Measurements from ENCODE around the gene NRG2.

Gene NRG2

GRCh38 chr5:139828207-139828895 is 214.7 kb downstream of the NRG2 start:
- no peak for DNase-seq

DNA sequence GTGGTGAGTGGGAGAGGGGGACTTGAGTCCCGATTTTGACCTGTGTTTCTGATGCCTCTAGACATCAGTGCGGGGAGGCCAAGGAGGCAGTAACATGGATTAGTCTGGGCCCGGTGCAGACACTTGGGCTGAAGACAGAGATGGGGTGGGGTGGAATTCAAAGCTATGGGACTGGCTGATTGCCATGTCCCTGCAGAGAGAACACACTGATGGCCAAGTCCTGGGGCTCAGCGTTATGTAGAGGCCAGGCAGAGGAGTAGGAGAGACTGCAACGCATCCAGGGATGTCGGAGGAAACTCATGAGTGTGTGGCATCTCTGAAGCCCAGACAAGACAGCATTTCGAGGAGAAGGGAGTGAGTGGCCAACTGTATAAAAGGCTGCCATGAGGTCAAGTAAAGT is 217.4 kb downstream of the NRG2 start:
- no peak for DNase-seq

- no peak for DNase-seq
These were observed 219.2 kb downstream of the NRG2 start for GRCh38 chr5:139823757-139824355.

DNA sequence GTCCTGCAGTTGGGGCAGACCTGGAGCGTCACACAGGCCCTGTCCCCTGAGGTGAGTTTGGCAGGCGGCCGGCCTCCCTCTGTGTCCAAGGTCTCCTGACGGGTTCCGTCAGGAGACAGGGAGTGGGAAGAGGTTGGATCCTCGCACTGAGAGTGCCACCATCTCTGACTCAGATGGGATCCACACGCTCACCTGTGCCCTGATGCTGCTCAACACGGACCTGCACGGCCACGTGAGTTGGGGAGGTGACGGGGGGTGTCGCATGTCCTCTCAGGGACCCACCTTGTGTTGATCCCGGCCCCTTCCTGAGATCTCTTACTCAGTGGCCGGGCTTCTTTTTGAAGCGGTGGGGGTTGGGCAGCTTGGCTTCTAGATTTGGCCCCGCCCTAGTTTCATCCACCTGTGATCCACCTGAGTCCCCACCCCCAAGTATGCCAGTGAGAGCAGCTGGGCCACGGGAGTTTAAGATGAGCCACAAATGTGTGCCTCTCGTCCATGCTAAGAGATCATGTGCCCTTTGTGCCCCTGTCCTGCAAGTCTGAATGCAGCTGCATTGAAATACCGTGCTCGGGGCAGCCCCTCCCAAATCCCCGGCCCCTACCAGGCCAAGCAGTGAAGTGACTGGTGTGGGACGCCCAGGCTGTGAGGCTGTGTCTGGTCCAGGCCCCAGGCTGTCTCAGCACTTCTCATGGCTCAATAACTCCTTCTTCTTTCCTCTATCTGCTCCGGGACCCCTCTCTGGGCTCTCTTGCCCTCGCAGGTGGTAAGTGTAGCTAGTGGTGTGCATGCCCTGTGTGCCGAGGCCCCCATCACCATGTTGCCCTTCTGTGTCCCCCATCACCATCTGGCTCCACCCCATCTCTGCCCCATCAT is 220.3 kb downstream of the NRG2 start:
- no peak for DNase-seq

GRCh38 chr5:139821806-139822552 is 221.1 kb downstream of the NRG2 start:
- no peak for DNase-seq

DNA sequence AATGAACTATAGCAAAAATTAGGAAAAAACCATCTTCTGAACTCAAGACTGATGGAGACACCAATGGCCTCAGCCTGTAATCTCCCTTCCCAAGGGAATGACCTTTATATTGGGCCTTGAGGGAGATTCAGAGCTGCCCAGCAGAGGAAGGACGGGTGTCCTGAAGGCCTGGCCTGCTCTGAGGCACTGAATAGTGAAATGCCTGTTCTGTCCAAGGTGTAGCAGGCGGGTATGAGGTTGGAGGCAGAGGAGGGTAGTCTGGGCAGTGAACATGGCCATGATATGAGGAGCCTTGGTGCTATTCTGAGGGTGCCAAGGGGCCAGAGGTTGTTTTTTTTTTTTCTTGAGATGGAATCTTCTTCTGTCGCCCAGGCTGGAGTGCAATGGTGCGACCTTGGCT is 222.5 kb downstream of the NRG2 start:
- no peak for DNase-seq

GRCh38 chr5:139820130-139820529 is 223.0 kb downstream of the NRG2 start:
- DNase-seq = no peak

GRCh38 chr5:139817970-139818369 is 225.1 kb downstream of the NRG2 start:
- no peak for DNase-seq

DNA sequence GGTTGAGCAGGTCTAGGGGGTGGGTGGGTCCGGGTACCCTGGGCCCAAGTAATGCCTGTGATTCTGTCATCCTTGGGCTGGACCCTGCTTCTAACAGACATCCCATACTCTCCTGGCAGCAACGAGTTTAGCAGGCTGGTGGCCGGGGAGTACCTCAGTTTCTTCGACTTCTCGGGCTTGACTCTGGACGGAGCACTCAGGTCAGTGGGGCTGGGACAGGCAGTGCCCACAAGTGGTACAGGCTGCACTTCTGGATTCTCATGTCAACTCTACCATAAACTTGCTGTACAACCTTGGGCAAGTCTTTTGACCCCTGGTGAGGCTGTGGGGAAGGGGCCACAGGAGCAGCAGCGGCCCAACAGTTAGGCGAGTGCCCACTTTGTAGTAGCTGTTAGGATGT is 225.7 kb downstream of the NRG2 start:
- DNase-seq = no peak

DNA sequence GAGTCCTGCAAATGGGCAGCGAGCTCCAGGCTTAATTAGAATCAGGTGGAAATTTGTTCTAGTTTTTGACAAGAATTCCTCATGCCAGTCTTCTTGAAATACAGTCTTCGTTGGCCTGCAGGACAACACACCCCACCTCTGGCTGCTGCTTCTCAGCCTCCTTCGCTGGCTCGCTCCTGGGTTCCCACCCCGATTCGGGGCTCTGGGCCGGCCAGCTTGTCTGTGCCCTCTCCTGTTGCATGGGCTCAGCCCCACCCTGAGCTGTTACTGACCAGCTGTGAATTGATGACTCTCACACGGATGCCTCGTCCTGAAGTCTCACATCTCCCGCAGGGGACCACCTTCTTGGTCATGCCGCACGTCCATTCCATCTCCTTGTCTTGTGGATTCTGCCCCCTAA is 226.5 kb downstream of the NRG2 start:
- no peak for DNase-seq

GRCh38 chr5:139814704-139815280 is 228.3 kb downstream of the NRG2 start:
- no peak for DNase-seq

DNA sequence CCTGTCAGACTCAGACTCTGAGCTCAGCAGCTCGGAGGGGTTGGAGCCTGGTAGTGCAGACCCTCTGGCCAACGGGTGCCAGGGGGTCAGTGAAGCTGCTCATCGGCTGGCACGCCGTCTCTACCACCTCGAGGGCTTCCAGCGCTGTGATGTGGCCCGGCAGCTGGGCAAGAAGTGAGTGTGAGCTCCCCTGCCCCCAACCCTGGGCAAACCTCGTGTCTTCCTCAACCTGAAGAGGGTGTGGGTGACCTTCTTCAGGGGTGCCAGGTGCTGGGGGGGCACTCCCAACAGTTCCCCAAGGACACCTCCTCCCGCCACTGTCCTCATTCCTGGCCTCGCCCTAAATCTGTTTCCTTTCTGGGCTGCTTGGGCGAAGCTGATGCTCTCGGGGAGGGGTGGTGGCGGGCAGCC is 228.9 kb downstream of the NRG2 start:
- DNase-seq = no peak

DNA sequence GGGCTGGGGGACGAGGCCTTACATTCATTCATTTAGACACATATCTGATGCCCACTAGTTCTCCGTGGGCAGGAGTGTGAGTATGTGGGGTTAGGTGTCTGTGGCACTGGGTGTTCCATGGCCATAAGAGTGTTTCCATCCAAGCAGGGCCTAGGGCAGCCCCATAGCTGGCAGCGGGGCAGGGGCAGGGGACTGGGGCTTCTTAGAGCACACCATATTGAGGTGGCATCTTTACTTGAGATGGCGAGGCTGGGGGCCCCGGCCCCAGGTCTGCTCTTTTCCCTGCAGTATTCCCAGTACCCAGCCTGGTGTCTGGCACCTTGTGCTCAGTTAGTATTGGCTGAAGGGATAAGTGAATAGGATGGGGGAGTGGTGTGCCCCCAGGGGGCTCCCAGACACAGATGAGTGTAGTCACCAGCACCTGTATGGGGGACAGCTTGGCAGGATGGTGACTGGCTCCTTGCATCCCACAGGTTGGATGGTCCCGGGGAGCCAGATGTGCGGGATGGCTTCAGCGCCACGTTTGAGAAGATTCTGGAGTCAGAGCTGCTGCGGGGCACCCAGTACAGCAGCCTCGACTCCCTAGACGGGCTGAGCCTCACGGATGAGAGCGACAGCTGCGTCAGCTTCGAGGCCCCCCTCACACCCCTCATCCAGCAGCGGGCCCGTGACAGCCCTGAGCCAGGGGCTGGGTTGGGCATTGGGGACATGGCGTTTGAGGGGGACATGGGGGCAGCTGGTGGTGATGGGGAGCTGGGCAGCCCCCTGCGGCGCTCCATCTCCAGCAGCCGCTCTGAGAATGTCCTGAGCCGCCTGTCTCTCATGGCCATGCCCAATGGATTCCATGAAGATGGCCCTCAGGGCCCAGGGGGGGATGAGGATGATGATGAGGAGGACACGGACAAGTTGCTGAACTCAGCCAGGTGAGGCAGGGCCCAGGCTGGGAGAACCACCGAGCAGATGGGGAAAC is 230.0 kb downstream of the NRG2 start:
- no peak for DNase-seq

GRCh38 chr5:139812323-139812722 is 230.8 kb downstream of the NRG2 start:
- no peak for DNase-seq

DNA sequence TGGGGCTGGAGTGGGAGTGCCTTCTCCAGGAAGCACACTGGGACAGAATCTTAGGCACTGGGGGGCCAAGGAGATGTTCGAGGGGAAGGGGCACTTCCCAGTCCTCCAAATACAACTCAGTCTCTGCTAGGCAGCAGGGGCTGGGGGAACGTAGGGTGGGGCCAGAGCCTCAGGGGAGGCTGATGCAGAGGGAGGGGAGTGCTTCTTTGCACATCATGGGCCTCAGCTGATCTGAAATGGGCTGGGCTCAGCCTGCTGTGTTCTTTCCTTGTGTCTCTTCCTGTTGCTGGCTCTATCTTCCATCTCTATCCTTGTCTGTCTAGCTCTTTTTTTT is 231.9 kb downstream of the NRG2 start:
- DNase-seq = no peak

DNA sequence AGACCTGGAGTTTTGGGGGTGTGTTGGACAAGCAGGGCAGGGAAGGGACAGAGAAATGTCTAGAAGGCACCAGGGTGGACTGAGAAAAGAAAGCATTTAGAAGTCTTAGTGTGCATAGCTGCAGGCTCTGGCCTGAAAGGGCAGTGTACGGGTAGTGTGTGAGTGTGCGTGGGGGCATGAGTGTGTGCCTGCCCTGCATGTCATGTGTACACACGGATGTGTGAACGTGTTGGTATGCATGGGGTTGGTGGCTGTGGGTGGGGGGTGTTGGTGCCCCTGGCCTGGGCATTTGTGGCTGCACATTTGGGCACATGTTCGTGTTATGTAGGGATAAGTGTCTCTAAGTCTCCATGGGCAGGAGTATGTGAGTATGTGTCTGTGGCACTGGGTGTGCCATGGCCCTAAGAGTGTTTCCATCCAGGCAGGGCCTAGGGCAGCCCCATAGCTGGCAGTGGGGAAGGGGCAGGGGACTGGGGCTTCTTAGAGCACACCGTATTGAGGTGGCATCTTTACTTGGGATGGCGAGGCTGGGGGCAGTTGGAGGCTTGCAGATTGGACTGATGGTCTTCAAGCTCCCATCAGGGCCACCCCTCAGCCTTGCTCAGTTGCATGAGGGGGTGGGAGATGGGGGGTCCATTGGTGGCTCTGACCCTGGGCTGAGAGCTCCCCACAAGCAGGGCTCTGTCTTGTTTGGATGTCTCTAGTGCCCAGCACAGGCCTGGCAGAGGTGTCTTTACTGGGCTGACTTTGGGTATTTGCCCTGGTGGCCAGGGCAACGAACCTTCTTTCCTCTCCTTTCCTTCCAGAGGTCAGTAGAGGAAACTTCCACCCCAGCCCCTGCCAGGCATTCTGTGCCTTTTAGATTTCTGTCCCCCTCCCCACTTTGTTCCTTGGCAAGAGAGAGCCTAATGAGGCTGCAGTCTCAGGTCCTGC is 232.5 kb downstream of the NRG2 start:
- no peak for DNase-seq

GRCh38 chr5:139809331-139809810 is 233.7 kb downstream of the NRG2 start:
- no peak for DNase-seq

- no peak for DNase-seq
These were observed 234.4 kb downstream of the NRG2 start for GRCh38 chr5:139808481-139809330.

DNA sequence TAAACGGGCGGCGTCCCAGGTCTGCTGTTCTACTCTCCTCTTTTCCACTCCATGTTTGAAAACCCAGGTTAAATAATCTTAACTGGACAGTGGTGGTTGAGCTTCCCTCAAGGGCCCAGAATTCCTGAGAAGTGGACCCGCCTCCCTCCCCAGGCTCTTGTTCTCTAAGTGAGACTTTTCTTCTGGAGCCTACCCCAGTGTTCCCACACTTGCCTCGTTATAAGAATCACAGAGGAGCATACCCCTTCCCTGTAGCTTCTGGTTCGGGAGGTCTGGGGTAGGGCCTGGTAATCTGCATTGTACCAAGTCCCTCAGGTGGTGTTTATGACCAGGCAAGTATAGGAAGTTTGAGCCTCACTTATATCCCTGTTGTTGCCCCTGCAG is 235.5 kb downstream of the NRG2 start:
- no peak for DNase-seq
